K562 (cell line): Measurements from ENCODE around the gene RETN. TPM values are rescaled to one million over a fixed set of nuclear protein-coding genes. Genes with fewer than 3 reads are reported as not detected.

Experiments used
- ADNP ChIP-seq: fragments of 200-800 bp; sonication (Bioruptor generic); IDR thresholded peaks from 2 replicates; pipeline ENCODE4 v1.6.1; 2016; ENCODE audit warnings: missing genetic modification characterization, missing compliant biosample characterization
- CHAMP1 ChIP-seq: fragments of 450-650 bp; IDR thresholded peaks from 2 replicates; pipeline ENCODE4 v1.6.1; 2016; ENCODE audit warnings: mild to moderate bottlenecking
- CREB1 ChIP-seq, 2 experiments: sonication (generic) in 1 of 2; formaldehyde crosslinking in 1 of 2; IDR thresholded peaks; 2 replicates each; pipeline versions ENCODE4 v1.6.1 to v1.8.0; 2012 to 2022; ENCODE audit warnings: inconsistent platforms in 1 of 2, mild to moderate bottlenecking in 1 of 2, missing genetic modification reagents in 1 of 2, moderate library complexity in 1 of 2
- DMBX1 ChIP-seq: fragments of 250-450 bp; sonication (Bioruptor Pico); IDR thresholded peaks from 2 replicates; pipeline ENCODE4 v1.8.0; 2022; ENCODE audit warnings: inconsistent platforms, mild to moderate bottlenecking, moderate library complexity, borderline replicate concordance
- DPF2 ChIP-seq: fragments of 450-650 bp; IDR thresholded peaks from 2 replicates; pipeline ENCODE4 v1.6.1; 2016
- E2F8 ChIP-seq: fragments of 450-650 bp; IDR thresholded peaks from 2 replicates; pipeline ENCODE4 v1.7.1; 2018; ENCODE audit warnings: mild to moderate bottlenecking, low read depth; ENCODE audit not compliant: partially characterized antibody
- ETV5 ChIP-seq: sonication (generic); formaldehyde crosslinking; IDR thresholded peaks from 2 replicates; pipeline ENCODE4 v1.4.0; 2020; ENCODE audit warnings: low read depth, mild to moderate bottlenecking, missing genetic modification reagents
- ETV6 ChIP-seq, 3 experiments: fragments of 150-350 bp in 1 of 3; sonication (generic) in 1 of 3; formaldehyde crosslinking in 1 of 3; IDR thresholded peaks; 2 replicates each; pipeline versions ENCODE4 v1.6.1 to v1.8.0; 2014 to 2022; ENCODE audit warnings: borderline replicate concordance in 2 of 3, low read depth in 2 of 3, antibody characterized with exemption in 1 of 3, low read length in 1 of 3, mild to moderate bottlenecking in 1 of 3, missing genetic modification reagents in 1 of 3
- MED1 ChIP-seq: sonication (generic); formaldehyde crosslinking; IDR thresholded peaks from 2 replicates; pipeline ENCODE4 v1.8.1; 2023; ENCODE audit warnings: missing genetic modification reagents, borderline replicate concordance
- NKRF ChIP-seq: fragments of 450-650 bp; IDR thresholded peaks from 2 replicates; pipeline ENCODE4 v1.6.1; 2016; ENCODE audit warnings: borderline replicate concordance
- PHF8 ChIP-seq: fragments of 200-600 bp; sonication (generic); IDR thresholded peaks from 2 replicates; pipeline ENCODE4 v1.6.1; 2012; ENCODE audit warnings: mixed run types, mild to moderate bottlenecking, inconsistent platforms, low read length, moderate library complexity, borderline replicate concordance
- STAT6 ChIP-seq: sonication (generic); formaldehyde crosslinking; IDR thresholded peaks from 2 replicates; pipeline ENCODE4 v1.8.1; 2023; ENCODE audit warnings: mild to moderate bottlenecking, missing genetic modification reagents
- TCF7 ChIP-seq: sonication (generic); IDR thresholded peaks from 2 replicates; pipeline ENCODE4 v1.6.1; 2016; ENCODE audit warnings: antibody characterized with exemption, borderline replicate concordance
- U2AF2 ChIP-seq: fragments of 200-400 bp; formaldehyde crosslinking; optimal IDR thresholded peaks from 2 replicates; pipeline ENCODE3; 2017; ENCODE audit warnings: low read depth, mild to moderate bottlenecking, low read length
- ZBED1 ChIP-seq: IDR thresholded peaks from 2 replicates; pipeline ENCODE4 v1.6.1; 2014
- polyA plus RNA-seq, 8 experiments: library from polyadenylated mRNA; depleted of rRNA in 4 of 8; stranded (reverse) in 5 of 8; unstranded in 3 of 8; fragments of >200 nt; fragmentation: Nextera tagmentation in 2 of 8; fragmentation: Illumina TruSeq in 1 of 8; extraction: Ambion mirVana in 2 of 8; extraction: Trizol in 1 of 8; gene quantifications; 2 replicates each; pipeline versions ENCODE4 v1.2.1 to v1.2.3, GENCODE V29; 2011 to 2014; ENCODE audit warnings: inconsistent platforms in 1 of 8, missing spikeins in 1 of 8
- total RNA-seq, 7 experiments: library from RNA; depleted of rRNA in 6 of 7; stranded (reverse); fragments of >200 nt in 6 of 7; fragmentation: Illumina TruSeq in 2 of 7; extraction: Trizol in 2 of 7; gene quantifications; 2 replicates each; pipeline versions ENCODE4 v1.2.1 to v1.2.3, GENCODE V29; 2011 to 2021; ENCODE audit warnings: low replicate concordance in 1 of 7
- TF ChIP-seq, protein P1 (sequence below): fragments of 450-650 bp; IDR thresholded peaks from 2 replicates; pipeline ENCODE4 v1.6.1; 2016; ENCODE audit warnings: low read depth, mild to moderate bottlenecking, moderate library complexity

Gene RETN
- total and polyA plus RNA-seq, 9 of the 15 experiments (the other 6 are each of a cell fraction or from before 2014, with no cell fraction given): not detected

GRCh38 chr19:7652061-7652641, 16.7 kb upstream of the RETN start (continued):
- TF ChIP-seq E2F8: peak; percentile 71
- TF ChIP-seq NKRF: no peak
- TF ChIP-seq ADNP: no peak; the same call in 1 of the 2 replicates
- no peak for TF ChIP-seq STAT6 (CRISPR knock-in tag)
- peak; percentile 68; the same call in 1 of the 2 replicates for TF ChIP-seq DPF2
- TF ChIP-seq ETV5 (CRISPR knock-in tag): peak; percentile 64; the same call in 1 of the 2 replicates
- TF ChIP-seq PHF8: peak; percentile 25; the same call in 1 of the 2 replicates
- TF ChIP-seq MED1: no peak
- no peak for TF ChIP-seq CHAMP1
- peak; percentile 100 for TF ChIP-seq TCF7
- TF ChIP-seq DMBX1 (CRISPR knock-in tag): peak; percentile 53; the same call in 1 of the 2 replicates
- TF ChIP-seq CREB1 (IDR thresholded peaks at IDR 0.05): no peak
- TF ChIP-seq CREB1 (CRISPR knock-in tag; IDR thresholded peaks at IDR 0.05): peak; percentile 38; the same call in 1 of the 2 replicates
- no peak for TF ChIP-seq U2AF2
- TF ChIP-seq, protein P1, sequence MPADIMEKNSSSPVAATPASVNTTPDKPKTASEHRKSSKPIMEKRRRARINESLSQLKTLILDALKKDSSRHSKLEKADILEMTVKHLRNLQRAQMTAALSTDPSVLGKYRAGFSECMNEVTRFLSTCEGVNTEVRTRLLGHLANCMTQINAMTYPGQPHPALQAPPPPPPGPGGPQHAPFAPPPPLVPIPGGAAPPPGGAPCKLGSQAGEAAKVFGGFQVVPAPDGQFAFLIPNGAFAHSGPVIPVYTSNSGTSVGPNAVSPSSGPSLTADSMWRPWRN: no peak
- 0 out of 4 replicates have a peak, but pooled peaks of 1 of the 2 experiments have one; percentile 53 for TF ChIP-seq ETV6 (IDR thresholded peaks at IDR 0.05; ENCODE audit: borderline replicate concordance in 1 of 2, low read depth in 2 of 2, low read length in 1 of 2)
- TF ChIP-seq ETV6 (CRISPR knock-in tag; IDR thresholded peaks at IDR 0.05; ENCODE audit: borderline replicate concordance): no peak
- no peak for TF ChIP-seq ZBED1
